Keratinocyte (primary cell): ENCODE results near the gene CRX.

Experiments
- EZH2 ChIP-seq: IDR thresholded peaks from one replicate; pipeline ENCODE4 v1.6.1; 2012; ENCODE audit warnings: inconsistent platforms, mild to moderate bottlenecking, low read length, moderate library complexity
- TF ChIP-seq, protein P1 (sequence below), 3 experiments: IDR thresholded peaks in 1 of 3; conservative IDR thresholded peaks in 1 of 3; optimal IDR thresholded peaks in 1 of 3; 2 replicates in 2 of 3; 3 replicates in 1 of 3; pipeline versions ENCODE3 to v1.5.1; 2011; ENCODE audit warnings: low read length in 3 of 3, mild to moderate bottlenecking in 3 of 3, moderate library complexity in 2 of 3, control low read depth in 1 of 3, inconsistent platforms in 1 of 3; ENCODE audit not compliant: insufficient read depth in 2 of 3; ENCODE audit errors: extremely low read depth in 1 of 3

DNA sequence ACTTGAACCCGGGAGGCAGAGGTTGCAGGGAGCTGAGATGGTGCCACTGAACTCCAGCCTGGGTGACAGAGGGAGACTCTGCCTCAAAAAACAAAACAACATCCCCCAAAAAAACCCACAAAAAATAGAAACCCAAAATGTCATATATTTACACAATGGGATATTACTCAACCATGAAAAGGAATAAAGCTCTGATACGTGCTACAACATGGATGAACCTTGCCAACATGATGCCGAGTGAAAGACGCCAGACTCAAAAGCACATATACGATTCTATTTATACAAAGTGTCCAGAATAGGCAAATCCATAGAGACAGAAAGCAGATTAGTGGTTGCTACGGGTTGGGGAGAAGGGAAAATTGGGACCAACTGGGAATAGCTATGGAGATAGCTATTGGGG is 15.3 kb upstream of the CRX start:
- TF ChIP-seq, protein P1, sequence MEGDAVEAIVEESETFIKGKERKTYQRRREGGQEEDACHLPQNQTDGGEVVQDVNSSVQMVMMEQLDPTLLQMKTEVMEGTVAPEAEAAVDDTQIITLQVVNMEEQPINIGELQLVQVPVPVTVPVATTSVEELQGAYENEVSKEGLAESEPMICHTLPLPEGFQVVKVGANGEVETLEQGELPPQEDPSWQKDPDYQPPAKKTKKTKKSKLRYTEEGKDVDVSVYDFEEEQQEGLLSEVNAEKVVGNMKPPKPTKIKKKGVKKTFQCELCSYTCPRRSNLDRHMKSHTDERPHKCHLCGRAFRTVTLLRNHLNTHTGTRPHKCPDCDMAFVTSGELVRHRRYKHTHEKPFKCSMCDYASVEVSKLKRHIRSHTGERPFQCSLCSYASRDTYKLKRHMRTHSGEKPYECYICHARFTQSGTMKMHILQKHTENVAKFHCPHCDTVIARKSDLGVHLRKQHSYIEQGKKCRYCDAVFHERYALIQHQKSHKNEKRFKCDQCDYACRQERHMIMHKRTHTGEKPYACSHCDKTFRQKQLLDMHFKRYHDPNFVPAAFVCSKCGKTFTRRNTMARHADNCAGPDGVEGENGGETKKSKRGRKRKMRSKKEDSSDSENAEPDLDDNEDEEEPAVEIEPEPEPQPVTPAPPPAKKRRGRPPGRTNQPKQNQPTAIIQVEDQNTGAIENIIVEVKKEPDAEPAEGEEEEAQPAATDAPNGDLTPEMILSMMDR (optimal IDR thresholded peaks at IDR 0.05 in 1 of 3, IDR thresholded peaks at IDR 0.05 in 1 of 3, conservative IDR thresholded peaks at IDR 0.05 in 1 of 3; ENCODE audit: extremely low read depth in 1 of 3, insufficient read depth in 2 of 3, low read length in 3 of 3) = no peak
- TF ChIP-seq EZH2 = no peak
